Measurements from ENCODE around the gene HLA-DPA1.
"Not testable (repeated sequence)": the region's sequence is repeated elsewhere in the genome, so short reads cannot be mapped to it uniquely, and the experiment has no call there.

HLA-DPA1 gene

GRCh38 chr6:33108307-33108706 lies 34.9 kb upstream of the HLA-DPA1 start:
- no peaks in the 10 kb centered on the region for H3K36me3 ChIP-seq (ENCODE audit: control insufficient read depth, insufficient read depth, low read length)
- peaks cover 10% of the 10 kb centered on the region; the same call in 1 of the 2 replicates for H3K27me3 ChIP-seq (ENCODE audit: control insufficient read depth, insufficient read depth, low read length)
- H3K4me3 ChIP-seq (ENCODE audit: low read depth, low read length), result no peak overlapping the region
- H3K27ac ChIP-seq (ENCODE audit: low read depth, low read length), result no peak overlapping the region
- no peaks in the 10 kb centered on the region for H3K4me1 ChIP-seq (ENCODE audit: control insufficient read depth, insufficient read depth, low read length)
- no peaks in the 10 kb centered on the region; the same call in 1 of the 2 replicates for H3K9me3 ChIP-seq (ENCODE audit: control insufficient read depth, insufficient read depth, low read length)
- no peak overlapping the region for H3K9ac ChIP-seq (ENCODE audit: low read depth, low read length)

DNA sequence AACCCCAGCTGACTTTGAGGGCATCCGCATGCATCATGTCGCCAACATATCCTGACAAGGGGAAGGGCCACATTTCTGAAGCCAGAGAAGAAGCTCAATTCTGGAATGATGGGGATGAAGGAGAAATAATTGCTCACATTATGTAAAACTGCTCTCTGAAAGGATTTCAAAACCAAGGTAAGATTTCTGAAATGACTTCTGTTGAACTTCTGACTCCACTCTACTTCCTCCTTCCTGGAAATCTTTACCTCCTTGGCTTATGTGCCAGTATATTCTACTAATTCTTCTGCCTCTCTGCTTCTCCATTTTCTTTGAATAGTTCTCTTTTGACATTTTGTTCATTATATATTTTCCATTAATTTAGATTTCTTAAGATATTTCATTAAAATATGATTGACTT lies 34.2 kb upstream of the HLA-DPA1 start:
- Histone ChIP-seq H3K36me3 (ENCODE audit: control insufficient read depth, insufficient read depth, low read length) (no peaks in the 10 kb centered on the region), H3K9me3 (ENCODE audit: control insufficient read depth, insufficient read depth, low read length) (no peaks in the 10 kb centered on the region; the same call in 1 of the 2 replicates), H3K4me1 (ENCODE audit: control insufficient read depth, insufficient read depth, low read length) (no peaks in the 10 kb centered on the region), H3K9ac (ENCODE audit: low read depth, low read length) (no peak overlapping the region), H3K4me3 (ENCODE audit: low read depth, low read length) (no peak overlapping the region), H3K27ac (ENCODE audit: low read depth, low read length) (no peak overlapping the region), H3K27me3 (ENCODE audit: control insufficient read depth, insufficient read depth, low read length) (peaks cover 10% of the 10 kb centered on the region; the same call in 1 of the 2 replicates)

GRCh38 chr6:33105916-33106871 lies 32.7 kb upstream of the HLA-DPA1 start:
- H3K4me3 ChIP-seq (ENCODE audit: low read depth, low read length), result no peak overlapping the region
- H3K4me1 ChIP-seq (ENCODE audit: control insufficient read depth, insufficient read depth, low read length), result no peaks in the 10 kb centered on the region
- peaks cover 10% of the 10 kb centered on the region; the same call in 1 of the 2 replicates for H3K27me3 ChIP-seq (ENCODE audit: control insufficient read depth, insufficient read depth, low read length)
- no peaks in the 10 kb centered on the region for H3K36me3 ChIP-seq (ENCODE audit: control insufficient read depth, insufficient read depth, low read length)
- peaks cover 4% of the 10 kb centered on the region for H3K9me3 ChIP-seq (ENCODE audit: control insufficient read depth, insufficient read depth, low read length)
- H3K9ac ChIP-seq (ENCODE audit: low read depth, low read length), result no peak overlapping the region
- H3K27ac ChIP-seq (ENCODE audit: low read depth, low read length), result no peak overlapping the region

DNA sequence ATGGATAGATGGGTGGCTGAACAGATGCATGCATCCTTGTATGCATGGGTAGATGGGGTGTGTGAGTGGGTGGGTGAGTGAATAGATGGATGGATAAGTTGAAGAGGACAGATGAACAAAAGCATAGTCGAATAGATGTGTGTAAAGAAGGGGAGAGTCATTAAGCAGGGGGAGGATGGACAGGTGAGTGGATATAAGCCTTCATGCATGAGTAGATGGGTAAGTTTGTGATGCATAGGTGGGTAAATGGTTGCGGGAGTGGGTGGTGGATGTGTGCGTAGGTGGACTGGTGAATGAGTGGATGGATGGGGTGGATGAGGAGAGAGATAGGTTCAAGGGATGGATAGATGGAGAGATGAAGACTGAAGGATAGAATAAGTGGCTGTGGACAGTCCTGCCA lies 31.9 kb upstream of the HLA-DPA1 start:
- Histone ChIP-seq H3K36me3 (ENCODE audit: control insufficient read depth, insufficient read depth, low read length) (no peaks in the 10 kb centered on the region), H3K27me3 (ENCODE audit: control insufficient read depth, insufficient read depth, low read length) (peaks cover 10% of the 10 kb centered on the region; the same call in 1 of the 2 replicates), H3K9me3 (ENCODE audit: control insufficient read depth, insufficient read depth, low read length) (peaks cover 9% of the 10 kb centered on the region), H3K4me1 (ENCODE audit: control insufficient read depth, insufficient read depth, low read length) (no peaks in the 10 kb centered on the region), H3K27ac (ENCODE audit: low read depth, low read length) (no peak overlapping the region), H3K9ac (ENCODE audit: low read depth, low read length) (no peak overlapping the region), H3K4me3 (ENCODE audit: low read depth, low read length) (no peak overlapping the region)

DNA sequence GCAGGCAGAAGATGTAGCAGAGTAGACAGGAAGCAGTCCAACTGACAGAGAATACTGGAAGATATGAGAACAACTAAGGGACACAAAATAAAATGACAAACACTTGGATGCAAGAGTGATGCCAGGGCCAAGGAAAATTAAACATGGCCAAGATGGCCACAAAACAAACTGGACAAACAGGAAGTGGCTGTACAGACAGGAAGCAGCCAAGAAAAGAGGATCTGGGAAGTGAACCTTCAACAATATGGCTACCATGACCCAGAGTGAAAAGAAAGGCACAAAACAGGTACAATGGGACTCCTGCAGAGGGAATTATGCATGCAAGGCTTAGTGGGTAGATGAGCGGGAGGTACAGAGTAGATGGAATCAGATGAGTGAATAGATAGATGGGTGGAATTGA lies 31.4 kb upstream of the HLA-DPA1 start:
- H3K9ac ChIP-seq (ENCODE audit: low read depth, low read length), result no peak overlapping the region
- H3K27ac ChIP-seq (ENCODE audit: low read depth, low read length), result no peak overlapping the region
- H3K4me1 ChIP-seq (ENCODE audit: control insufficient read depth, insufficient read depth, low read length), result no peaks in the 10 kb centered on the region
- H3K27me3 ChIP-seq (ENCODE audit: control insufficient read depth, insufficient read depth, low read length), result peaks cover 10% of the 10 kb centered on the region; the same call in 1 of the 2 replicates
- H3K4me3 ChIP-seq (ENCODE audit: low read depth, low read length), result no peak overlapping the region
- peaks cover 13% of the 10 kb centered on the region for H3K9me3 ChIP-seq (ENCODE audit: control insufficient read depth, insufficient read depth, low read length)
- no peaks in the 10 kb centered on the region for H3K36me3 ChIP-seq (ENCODE audit: control insufficient read depth, insufficient read depth, low read length)

DNA sequence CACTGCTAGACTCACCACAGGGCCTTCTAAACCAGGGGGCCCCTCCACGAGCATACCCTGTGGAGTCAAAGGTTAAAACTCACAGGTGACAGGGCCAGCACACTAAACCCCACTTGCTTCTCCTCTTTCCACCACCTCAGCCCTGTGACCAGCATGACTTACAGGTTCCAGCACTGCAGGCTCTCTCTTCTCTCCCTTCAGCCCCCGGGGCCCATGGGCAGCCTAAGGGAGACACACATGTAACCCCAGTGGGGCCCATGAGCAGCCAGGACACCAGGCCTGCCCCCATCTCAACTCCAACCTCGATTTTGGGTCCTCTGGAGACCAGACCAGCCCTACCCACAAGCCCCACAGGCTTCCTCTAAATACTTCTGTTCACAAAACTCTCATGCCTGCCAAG lies 30.3 kb upstream of the HLA-DPA1 start:
- Histone ChIP-seq H3K27ac (ENCODE audit: low read depth, low read length) (no peak overlapping the region), H3K27me3 (ENCODE audit: control insufficient read depth, insufficient read depth, low read length) (peaks cover 5% of the 10 kb centered on the region; the same call in 1 of the 2 replicates), H3K9ac (ENCODE audit: low read depth, low read length) (no peak overlapping the region), H3K4me3 (ENCODE audit: low read depth, low read length) (no peak overlapping the region), H3K9me3 (ENCODE audit: control insufficient read depth, insufficient read depth, low read length) (peaks cover 13% of the 10 kb centered on the region), H3K36me3 (ENCODE audit: control insufficient read depth, insufficient read depth, low read length) (no peaks in the 10 kb centered on the region), H3K4me1 (ENCODE audit: control insufficient read depth, insufficient read depth, low read length) (no peaks in the 10 kb centered on the region)

DNA sequence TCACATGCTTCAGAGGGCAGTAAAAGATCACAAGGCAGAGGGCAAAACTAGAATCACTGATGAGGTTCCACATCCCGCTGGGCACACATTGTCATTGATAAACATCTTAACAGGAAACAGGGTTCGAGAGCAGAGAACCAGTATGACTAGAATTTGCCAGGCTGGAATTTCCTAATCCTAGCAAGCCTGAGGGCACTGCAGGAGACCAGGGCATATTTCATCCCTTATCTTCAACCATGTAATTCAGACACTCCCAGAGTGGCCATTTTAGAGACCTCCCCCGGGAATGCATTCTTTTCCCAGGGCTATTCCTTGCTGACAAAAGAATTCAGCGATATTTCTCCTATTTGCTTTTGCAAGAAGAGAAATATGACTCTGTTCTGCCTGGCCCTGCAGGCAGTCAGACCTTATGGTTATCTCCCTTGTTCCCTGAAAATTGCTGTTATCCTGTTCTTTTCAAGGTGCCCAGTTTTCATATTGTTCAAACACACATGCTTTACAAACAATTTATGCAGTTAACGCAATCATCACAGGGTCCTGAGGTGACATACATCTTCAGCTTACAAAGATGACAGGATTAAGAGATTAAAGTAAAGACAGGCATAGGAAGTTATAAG lies 27.8 kb upstream of the HLA-DPA1 start:
- not testable (repeated sequence) for H3K36me3 ChIP-seq (ENCODE audit: control insufficient read depth, insufficient read depth, low read length); H3K4me3 ChIP-seq (ENCODE audit: low read depth, low read length); H3K27ac ChIP-seq (ENCODE audit: low read depth, low read length); H3K9ac ChIP-seq (ENCODE audit: low read depth, low read length); H3K4me1 ChIP-seq (ENCODE audit: control insufficient read depth, insufficient read depth, low read length); H3K27me3 ChIP-seq (ENCODE audit: control insufficient read depth, insufficient read depth, low read length)
- H3K9me3 ChIP-seq (ENCODE audit: control insufficient read depth, insufficient read depth, low read length), result peaks cover 13% of the 10 kb centered on the region

- H3K9me3 ChIP-seq (ENCODE audit: control insufficient read depth, insufficient read depth, low read length), result peaks cover 5% of the 10 kb centered on the region; the same call in 1 of the 2 replicates
- H3K4me1 ChIP-seq (ENCODE audit: control insufficient read depth, insufficient read depth, low read length), result no peaks in the 10 kb centered on the region
- H3K9ac ChIP-seq (ENCODE audit: low read depth, low read length), result no peak overlapping the region
- no peaks in the 10 kb centered on the region for H3K27me3 ChIP-seq (ENCODE audit: control insufficient read depth, insufficient read depth, low read length)
- no peak overlapping the region for H3K4me3 ChIP-seq (ENCODE audit: low read depth, low read length)
- no peaks in the 10 kb centered on the region for H3K36me3 ChIP-seq (ENCODE audit: control insufficient read depth, insufficient read depth, low read length)
- no peak overlapping the region for H3K27ac ChIP-seq (ENCODE audit: low read depth, low read length)
Measured at GRCh38 chr6:33095681-33096080, 22.2 kb upstream of the HLA-DPA1 start.

GRCh38 chr6:33093855-33094254 lies 20.4 kb upstream of the HLA-DPA1 start:
- no peak overlapping the region for H3K4me3 ChIP-seq (ENCODE audit: low read depth, low read length)
- no peaks in the 10 kb centered on the region for H3K36me3 ChIP-seq (ENCODE audit: control insufficient read depth, insufficient read depth, low read length)
- H3K9ac ChIP-seq (ENCODE audit: low read depth, low read length), result no peak overlapping the region
- no peak overlapping the region for H3K27ac ChIP-seq (ENCODE audit: low read depth, low read length)
- no peaks in the 10 kb centered on the region for H3K9me3 ChIP-seq (ENCODE audit: control insufficient read depth, insufficient read depth, low read length)
- no peaks in the 10 kb centered on the region for H3K27me3 ChIP-seq (ENCODE audit: control insufficient read depth, insufficient read depth, low read length)
- H3K4me1 ChIP-seq (ENCODE audit: control insufficient read depth, insufficient read depth, low read length), result no peaks in the 10 kb centered on the region

- Histone ChIP-seq H3K4me1 (ENCODE audit: control insufficient read depth, insufficient read depth, low read length) (no peaks in the 10 kb centered on the region), H3K36me3 (ENCODE audit: control insufficient read depth, insufficient read depth, low read length) (peaks cover 4% of the 10 kb centered on the region), H3K4me3 (ENCODE audit: low read depth, low read length) (no peak overlapping the region), H3K27ac (ENCODE audit: low read depth, low read length) (no peak overlapping the region), H3K9ac (ENCODE audit: low read depth, low read length) (no peak overlapping the region), H3K9me3 (ENCODE audit: control insufficient read depth, insufficient read depth, low read length) (no peaks in the 10 kb centered on the region), H3K27me3 (ENCODE audit: control insufficient read depth, insufficient read depth, low read length) (no peaks in the 10 kb centered on the region)
Measured at GRCh38 chr6:33092385-33092784, 18.9 kb upstream of the HLA-DPA1 start.

GRCh38 chr6:33091957-33092356 lies 18.5 kb upstream of the HLA-DPA1 start:
- Histone ChIP-seq H3K9ac (ENCODE audit: low read depth, low read length) (no peak overlapping the region), H3K4me1 (ENCODE audit: control insufficient read depth, insufficient read depth, low read length) (no peaks in the 10 kb centered on the region), H3K4me3 (ENCODE audit: low read depth, low read length) (no peak overlapping the region), H3K9me3 (ENCODE audit: control insufficient read depth, insufficient read depth, low read length) (no peaks in the 10 kb centered on the region), H3K36me3 (ENCODE audit: control insufficient read depth, insufficient read depth, low read length) (peaks cover 4% of the 10 kb centered on the region), H3K27ac (ENCODE audit: low read depth, low read length) (no peak overlapping the region), H3K27me3 (ENCODE audit: control insufficient read depth, insufficient read depth, low read length) (no peaks in the 10 kb centered on the region)
